OCI-LY7 (cell line): ENCODE measurements around the gene KCNQ2.

Experiments
- EZH2phosphoT487 ChIP-seq: fragments of 200-600 bp; sonication (generic); IDR thresholded peaks from 2 replicates; pipeline ENCODE4 v1.6.1; 2018; ENCODE audit warnings: low read depth, borderline replicate concordance, mild to moderate bottlenecking, mixed run types, antibody characterized with exemption, low read length, moderate library complexity, mixed read lengths
- TF ChIP-seq, protein P1 (sequence below): fragments of 200-600 bp; sonication (generic); conservative IDR thresholded peaks from 2 replicates; pipeline ENCODE4 v1.5.1; 2014; ENCODE audit warnings: mild to moderate bottlenecking, antibody characterized with exemption, low read length, moderate library complexity, mixed read lengths

DNA sequence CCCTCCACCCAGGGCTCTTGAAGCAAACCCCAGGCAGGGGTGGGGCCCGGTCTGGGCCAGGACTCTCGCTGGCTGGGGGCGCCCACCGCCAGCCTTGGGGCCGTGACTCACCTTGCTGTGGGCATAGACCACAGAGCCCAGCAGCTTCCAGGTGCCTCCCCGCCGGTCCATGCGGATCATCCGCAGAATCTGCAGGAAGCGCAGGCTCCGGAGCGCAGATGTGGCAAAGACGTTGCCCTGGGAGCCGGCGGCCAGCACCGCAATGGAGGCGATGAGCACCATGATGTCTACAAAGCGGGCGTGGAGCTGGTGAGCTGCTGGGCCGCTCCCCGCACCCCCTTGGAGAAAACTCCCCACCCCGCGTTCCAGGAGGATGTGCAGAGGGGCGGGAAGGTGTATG is 27.9 kb downstream of the KCNQ2 start:
- TF ChIP-seq, protein P1, sequence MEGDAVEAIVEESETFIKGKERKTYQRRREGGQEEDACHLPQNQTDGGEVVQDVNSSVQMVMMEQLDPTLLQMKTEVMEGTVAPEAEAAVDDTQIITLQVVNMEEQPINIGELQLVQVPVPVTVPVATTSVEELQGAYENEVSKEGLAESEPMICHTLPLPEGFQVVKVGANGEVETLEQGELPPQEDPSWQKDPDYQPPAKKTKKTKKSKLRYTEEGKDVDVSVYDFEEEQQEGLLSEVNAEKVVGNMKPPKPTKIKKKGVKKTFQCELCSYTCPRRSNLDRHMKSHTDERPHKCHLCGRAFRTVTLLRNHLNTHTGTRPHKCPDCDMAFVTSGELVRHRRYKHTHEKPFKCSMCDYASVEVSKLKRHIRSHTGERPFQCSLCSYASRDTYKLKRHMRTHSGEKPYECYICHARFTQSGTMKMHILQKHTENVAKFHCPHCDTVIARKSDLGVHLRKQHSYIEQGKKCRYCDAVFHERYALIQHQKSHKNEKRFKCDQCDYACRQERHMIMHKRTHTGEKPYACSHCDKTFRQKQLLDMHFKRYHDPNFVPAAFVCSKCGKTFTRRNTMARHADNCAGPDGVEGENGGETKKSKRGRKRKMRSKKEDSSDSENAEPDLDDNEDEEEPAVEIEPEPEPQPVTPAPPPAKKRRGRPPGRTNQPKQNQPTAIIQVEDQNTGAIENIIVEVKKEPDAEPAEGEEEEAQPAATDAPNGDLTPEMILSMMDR: no peak
- no peak for TF ChIP-seq EZH2phosphoT487
